H1 (cell line): ENCODE results near the gene ZFAND2B.

Experiments
- MAFK ChIP-seq: IDR thresholded peaks from 2 replicates; pipeline ENCODE4 v1.6.1; 2012; ENCODE audit warnings: low read depth, mild to moderate bottlenecking, improper control_type of control experiment, low read length
- POLR2A ChIP-seq, 2 experiments: IDR thresholded peaks; 1 replicate in 1 of 2; 2 replicates in 1 of 2; pipeline ENCODE4 v1.6.1; 2011; ENCODE audit warnings: low read depth in 2 of 2, low read length in 2 of 2, mild to moderate bottlenecking in 2 of 2; ENCODE audit errors: control extremely low read depth in 1 of 2
- SUZ12 ChIP-seq: fragments of 200-600 bp; sonication (generic); IDR thresholded peaks from 2 replicates; pipeline ENCODE4 v1.6.1; 2012; ENCODE audit warnings: mild to moderate bottlenecking, inconsistent platforms, low read length, moderate library complexity, mixed read lengths
- TF ChIP-seq, protein P1 (sequence below), 3 experiments: IDR thresholded peaks; 1 replicate in 2 of 3; 2 replicates in 1 of 3; pipeline versions ENCODE4 v1.5.1 to v1.6.1; 2011; ENCODE audit warnings: low read length in 3 of 3, mild to moderate bottlenecking in 3 of 3, inconsistent platforms in 2 of 3, low read depth in 1 of 3, moderate library complexity in 1 of 3; ENCODE audit not compliant: insufficient read depth in 1 of 3; ENCODE audit errors: control extremely low read depth in 1 of 3

DNA sequence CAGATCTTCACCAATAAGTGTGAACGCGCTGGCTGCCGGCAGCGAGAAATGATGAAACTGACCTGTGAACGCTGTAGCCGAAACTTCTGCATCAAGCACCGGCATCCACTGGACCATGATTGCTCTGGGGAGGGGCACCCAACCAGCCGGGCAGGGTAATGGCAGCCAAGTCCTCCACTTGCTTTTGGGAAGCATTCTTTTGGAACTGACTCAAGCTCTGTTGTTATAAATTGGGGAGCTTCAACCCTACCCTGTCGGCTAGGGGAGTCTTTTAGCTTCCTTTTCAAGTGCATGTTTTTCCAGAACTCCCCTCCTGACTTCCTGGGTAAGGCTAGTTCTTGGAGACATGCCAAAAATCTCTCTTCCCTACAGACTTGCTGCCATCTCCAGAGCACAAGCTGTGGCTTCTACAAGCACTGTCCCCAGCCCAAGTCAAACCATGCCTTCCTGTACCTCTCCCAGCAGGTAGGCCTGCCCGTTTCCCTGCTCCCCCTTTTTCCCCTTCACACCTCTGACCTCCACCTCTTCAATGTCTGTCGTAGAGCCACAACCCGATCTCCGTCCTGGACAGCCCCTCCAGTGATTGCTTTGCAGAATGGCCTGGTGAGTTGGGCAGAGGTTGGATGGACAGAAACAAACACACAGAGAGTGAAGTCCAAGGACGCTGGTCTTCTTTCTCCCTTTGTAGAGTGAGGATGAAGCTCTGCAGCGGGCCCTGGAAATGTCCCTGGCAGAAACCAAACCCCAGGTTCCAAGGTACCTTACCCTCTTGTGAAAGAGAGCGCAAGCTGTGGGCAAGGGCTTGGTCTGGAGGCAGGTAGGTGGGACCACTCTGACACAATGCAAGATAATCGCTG, 1.5 kb downstream of the ZFAND2B start:
- TF ChIP-seq, protein P1, sequence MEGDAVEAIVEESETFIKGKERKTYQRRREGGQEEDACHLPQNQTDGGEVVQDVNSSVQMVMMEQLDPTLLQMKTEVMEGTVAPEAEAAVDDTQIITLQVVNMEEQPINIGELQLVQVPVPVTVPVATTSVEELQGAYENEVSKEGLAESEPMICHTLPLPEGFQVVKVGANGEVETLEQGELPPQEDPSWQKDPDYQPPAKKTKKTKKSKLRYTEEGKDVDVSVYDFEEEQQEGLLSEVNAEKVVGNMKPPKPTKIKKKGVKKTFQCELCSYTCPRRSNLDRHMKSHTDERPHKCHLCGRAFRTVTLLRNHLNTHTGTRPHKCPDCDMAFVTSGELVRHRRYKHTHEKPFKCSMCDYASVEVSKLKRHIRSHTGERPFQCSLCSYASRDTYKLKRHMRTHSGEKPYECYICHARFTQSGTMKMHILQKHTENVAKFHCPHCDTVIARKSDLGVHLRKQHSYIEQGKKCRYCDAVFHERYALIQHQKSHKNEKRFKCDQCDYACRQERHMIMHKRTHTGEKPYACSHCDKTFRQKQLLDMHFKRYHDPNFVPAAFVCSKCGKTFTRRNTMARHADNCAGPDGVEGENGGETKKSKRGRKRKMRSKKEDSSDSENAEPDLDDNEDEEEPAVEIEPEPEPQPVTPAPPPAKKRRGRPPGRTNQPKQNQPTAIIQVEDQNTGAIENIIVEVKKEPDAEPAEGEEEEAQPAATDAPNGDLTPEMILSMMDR (IDR thresholded peaks at IDR 0.05; ENCODE audit: control extremely low read depth in 1 of 3, insufficient read depth in 1 of 3, low read depth in 1 of 3, low read length in 3 of 3), result no peak
- TF ChIP-seq SUZ12 (no peak), POLR2A (IDR thresholded peaks at IDR 0.05; ENCODE audit: control extremely low read depth in 1 of 2, low read depth in 2 of 2, low read length in 2 of 2) (no peak), MAFK (no peak)
